HCT116 (cell line): ENCODE measurements around the gene SLC46A1. TPM values are rescaled to one million over a fixed set of nuclear protein-coding genes. Genes with fewer than 3 reads are reported as not detected.
A peak's percentile ranks its signal among the peaks of the same experiment; 100 is the strongest.

Experiments used
- ATAC-seq: fragments of 200-7000 bp; cut with Tn5 transposase; 2 replicates; pipeline ENCODE4 v1.9.1; 2020; ENCODE audit warnings: mild to moderate bottlenecking, moderate library complexity
- BruUV-seq: library from RNA; stranded (reverse); fragments of 400-500 nt; replicated peaks from 2 replicates; lab custom pipeline; 2021; lab: Mats Ljungman, UMichigan
- CTCF ChIA-PET: fragments of 300-600 bp; sonication (Branson Sonifier 250); formaldehyde crosslinking; loops from one replicate; lab custom pipeline; 2021; ENCODE audit warnings: antibody characterized with exemption; lab: Charles Lee
- POLR2A ChIA-PET: fragments of 300-600, 350-600 bp; sonication (Branson Sonifier 250); formaldehyde crosslinking; loops from one replicate; lab custom pipeline; 2021; ENCODE audit warnings: antibody characterized with exemption; lab: Charles Lee
- RAD21 ChIA-PET, 2 experiments: fragments of 300-600 bp; sonication (Branson Sonifier 250); formaldehyde crosslinking; loops; one replicate each; lab custom pipeline; 2023; ENCODE audit warnings: low total read pairs in 2 of 2; ENCODE audit not compliant: uncharacterized antibody in 2 of 2, unreplicated experiment in 2 of 2, low non-redundant PET in 1 of 2; lab: Charles Lee
- DNase-seq: peaks from one replicate; pipeline ENCODE4 v3.0.0-alpha.2; 2010; ENCODE audit warnings: low read depth, low spot score
- H2AFZ ChIP-seq: fragments of 200-600 bp; shearing (Covaris generic), sonication (generic); 2 replicates; pipeline ENCODE4 v1.6.1; 2017; ENCODE audit warnings: low read depth, mixed run types, mixed read lengths, antibody characterized with exemption, low read length; ENCODE audit not compliant: poor library complexity, severe bottlenecking
- H3K27ac ChIP-seq: 2 replicates; pipeline ENCODE4 v1.5.1; 2012; ENCODE audit warnings: low read depth, low read length
- H3K27me3 ChIP-seq: fragments of 200-600 bp; sonication (generic); 2 replicates; pipeline ENCODE4 v1.6.1; 2016; ENCODE audit warnings: mixed run types, low read length, mixed read lengths; ENCODE audit not compliant: insufficient read depth
- H3K36me3 ChIP-seq, 2 experiments: fragments of 200-500 bp in 1 of 2; fragments of 200-600 bp in 1 of 2; sonication (Bioruptor generic) in 1 of 2; sonication (generic) in 1 of 2; 2 replicates each; pipeline versions ENCODE4 v1.5.1 to v1.6.1; 2014 to 2016; ENCODE audit warnings: low read length in 2 of 2, inconsistent platforms in 1 of 2, mixed read lengths in 1 of 2, mixed run types in 1 of 2; ENCODE audit not compliant: insufficient read depth in 2 of 2, control insufficient read depth in 1 of 2
- H3K4me1 ChIP-seq, 2 experiments: fragments of 200-600 bp in 1 of 2; sonication (generic) in 1 of 2; 2 replicates each; pipeline versions ENCODE4 v1.5.1 to v1.6.1; 2012 to 2017; ENCODE audit warnings: low read length in 2 of 2, inconsistent platforms in 1 of 2, mild to moderate bottlenecking in 1 of 2, mixed read lengths in 1 of 2, mixed run types in 1 of 2, moderate library complexity in 1 of 2; ENCODE audit not compliant: insufficient read depth in 2 of 2, control insufficient read depth in 1 of 2
- H3K4me2 ChIP-seq: fragments of 200-600 bp; sonication (generic); 2 replicates; pipeline ENCODE4 v1.6.1; 2017; ENCODE audit warnings: mixed run types, low read length, mixed read lengths
- H3K4me3 ChIP-seq, 2 experiments: fragments of 200-600 bp in 1 of 2; sonication (generic) in 1 of 2; replicated peaks in 1 of 2; 2 replicates each; pipeline ENCODE4 v1.5.1; 2011 to 2016; ENCODE audit warnings: low read length in 2 of 2, control low read depth in 1 of 2, low read depth in 1 of 2, mild to moderate bottlenecking in 1 of 2, mixed read lengths in 1 of 2, mixed run types in 1 of 2
- H3K79me2 ChIP-seq: fragments of 200-600 bp; sonication (generic); 2 replicates; pipeline ENCODE4 v1.6.1; 2017; ENCODE audit warnings: mild to moderate bottlenecking, mixed run types, low read length, moderate library complexity, mixed read lengths; ENCODE audit not compliant: insufficient read depth
- H3K9ac ChIP-seq: fragments of 200-600 bp; sonication (generic); 2 replicates; pipeline ENCODE4 v1.6.1; 2016; ENCODE audit warnings: low read length, mixed read lengths
- H3K9me2 ChIP-seq: fragments of 200-600 bp; sonication (generic), shearing (Covaris generic); 2 replicates; pipeline ENCODE4 v1.6.1; 2017; ENCODE audit warnings: mixed run types, mild to moderate bottlenecking, moderate library complexity; ENCODE audit not compliant: insufficient read depth
- H3K9me3 ChIP-seq, 2 experiments: fragments of 200-500 bp in 1 of 2; fragments of 200-600 bp in 1 of 2; sonication (Bioruptor generic) in 1 of 2; sonication (generic) in 1 of 2; 2 replicates each; pipeline ENCODE4 v1.6.1; 2014 to 2017; ENCODE audit warnings: low read length in 2 of 2, mixed read lengths in 2 of 2, inconsistent platforms in 1 of 2, low read depth in 1 of 2, mild to moderate bottlenecking in 1 of 2, mixed run types in 1 of 2, moderate library complexity in 1 of 2; ENCODE audit not compliant: control insufficient read depth in 1 of 2, insufficient read depth in 1 of 2
- H4K20me1 ChIP-seq: fragments of 200-600 bp; sonication (generic), shearing (Covaris generic); 2 replicates; pipeline ENCODE4 v1.6.1; 2017; ENCODE audit warnings: mixed run types, mild to moderate bottlenecking, moderate library complexity; ENCODE audit not compliant: insufficient read depth
- CTCF ChIP-seq, 3 experiments: fragments of 200-600 bp in 1 of 3; sonication (generic) in 1 of 3; IDR thresholded peaks in 2 of 3; conservative IDR thresholded peaks in 1 of 3; 2 replicates each; pipeline ENCODE4 v1.5.1; 2012 to 2017; ENCODE audit warnings: low read depth in 2 of 3, low read length in 2 of 3, antibody characterized with exemption in 1 of 3, borderline replicate concordance in 1 of 3, control low read depth in 1 of 3, mild to moderate bottlenecking in 1 of 3, mixed read lengths in 1 of 3, mixed run types in 1 of 3, moderate library complexity in 1 of 3; ENCODE audit not compliant: insufficient read depth in 1 of 3
- EGR1 ChIP-seq: IDR thresholded peaks from 2 replicates; pipeline ENCODE4 v1.6.1; 2012; ENCODE audit warnings: low read depth
- MAX ChIP-seq: IDR thresholded peaks from 2 replicates; pipeline ENCODE4 v1.6.1; 2012
- POLR2AphosphoS5 ChIP-seq: IDR thresholded peaks from 2 replicates; pipeline ENCODE4 v1.6.1; 2011; ENCODE audit warnings: mild to moderate bottlenecking, low read depth, low read length, moderate library complexity
- SP1 ChIP-seq: IDR thresholded peaks from 2 replicates; pipeline ENCODE4 v1.6.1; 2012; ENCODE audit warnings: low read depth
- ZFX ChIP-seq: fragments of 450-650 bp; IDR thresholded peaks from 2 replicates; pipeline ENCODE4 v1.6.1; 2017
- intact Hi-C: fragments of 100-400 bp; cut with micrococcal nuclease; formaldehyde crosslinking; loops from 2 replicates; pipeline ENCODE4 v1.10.0; 2022
- total RNA-seq: library from RNA; stranded (reverse); gene quantifications from one replicate; pipeline ENCODE4 v1.2.1, GENCODE V29; 2021; ENCODE audit not compliant: unreplicated experiment

The SLC46A1 gene
- total RNA-seq, 1 experiment from 2014 or later: 17.8 TPM

GRCh38 chr17:28407130-28407973 lies 1.3 kb upstream of the SLC46A1 start:
- no peaks in the 10 kb centered on the region for H3K9me3 ChIP-seq
- POLR2A ChIA-PET: interaction anchor here (1.8 kb wide), 1 partner anchor 9 kb away, joined by 4 read pairs; no protein-coding TSS in a partner anchor
- peaks cover 4 to 26% of the 10 kb centered on the region in 2 experiments; a peak in 3 of 4 replicates for H3K4me1 ChIP-seq
- no peak for DNase-seq
- BruUV-seq: no TSS peak
- no peaks in the 10 kb centered on the region for H3K9me2 ChIP-seq
- no peaks in the 10 kb centered on the region for H4K20me1 ChIP-seq
- H3K79me2 ChIP-seq: peaks cover 12% of the 10 kb centered on the region; the same call in 1 of the 2 replicates
- TF ChIP-seq ZFX (no peak), EGR1 (no peak), CTCF (IDR thresholded peaks at IDR 0.05 in 2 of 3, conservative IDR thresholded peaks at IDR 0.05 in 1 of 3; ENCODE audit: borderline replicate concordance in 1 of 3, insufficient read depth in 1 of 3, low read depth in 2 of 3, low read length in 2 of 3) (peak in 1 of 3 experiments; percentile 16; a peak in 1 of 6 replicates)
- peaks cover 10 to 11% of the 10 kb centered on the region in 2 experiments; a peak in 2 of 4 replicates for H3K36me3 ChIP-seq
- no peak overlapping the region for H2AFZ ChIP-seq
- no peak overlapping the region for H3K4me3 ChIP-seq
- intact Hi-C loops: no loop called here
- CTCF ChIA-PET: interaction anchor here (3.2 kb wide), 1 partner anchor 10 kb away, joined by 20 read pairs; no protein-coding TSS in a partner anchor
- ATAC-seq: no peak
- RAD21 ChIA-PET: no interaction called here
- 0 out of 2 replicates have a peak overlapping the region, but pooled peaks have one; percentile 7 for H3K4me2 ChIP-seq
- no peaks in the 10 kb centered on the region for H3K27me3 ChIP-seq
- no peak overlapping the region for H3K27ac ChIP-seq
- H3K9ac ChIP-seq: no peak overlapping the region

DNA sequence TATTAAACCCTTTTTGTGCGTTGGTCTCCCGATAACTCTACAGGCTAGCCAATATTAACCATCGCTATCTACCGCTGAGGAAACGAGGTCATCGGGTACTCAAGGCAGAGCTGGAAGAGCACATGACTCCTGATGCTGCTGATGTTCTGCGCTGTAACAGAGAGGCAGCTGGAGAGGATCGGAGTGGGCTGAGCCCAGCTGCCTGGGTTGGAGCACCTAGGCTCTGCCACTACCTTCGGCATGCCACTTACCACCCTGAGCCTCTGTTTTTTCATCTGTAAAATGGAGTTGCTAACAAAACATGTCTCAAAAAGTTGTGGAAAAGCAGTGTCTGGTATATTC lies 432 bp upstream of the SLC46A1 start:
- intact Hi-C loops: no loop called here
- DNase-seq: no peak
- Histone ChIP-seq H3K27me3 (no peaks in the 10 kb centered on the region), H3K4me2 (peak overlapping the region; percentile 91), H3K9me2 (no peaks in the 10 kb centered on the region), H3K36me3 (peaks cover 14 to 16% of the 10 kb centered on the region in 2 experiments; a peak in 3 of 4 replicates), H4K20me1 (no peaks in the 10 kb centered on the region), H3K27ac (no peak overlapping the region; the same call in 1 of the 2 replicates), H3K9ac (peak overlapping the region; percentile 74), H3K79me2 (peaks cover 12% of the 10 kb centered on the region; the same call in 1 of the 2 replicates), H3K4me1 (peaks cover 4 to 26% of the 10 kb centered on the region in 2 experiments; a peak in 3 of 4 replicates), H3K9me3 (no peaks in the 10 kb centered on the region), H2AFZ (peak overlapping the region; percentile 57), H3K4me3 (peak overlapping the region; percentile 73 to 89)
- ChIA-PET POLR2A (interaction anchor here (1.8 kb wide), 1 partner anchor 10 kb away, joined by 4 read pairs; no protein-coding TSS in a partner anchor), CTCF (interaction anchor here (3.2 kb wide), 1 partner anchor 11 kb away, joined by 20 read pairs; no protein-coding TSS in a partner anchor), RAD21 (interaction anchor here in 1 of 2 experiments (0.5 kb wide), 1 partner anchor 13 kb away, joined by 3 read pairs; no protein-coding TSS in a partner anchor)
- TSS peak; percentile 62 for BruUV-seq
- no peak for TF ChIP-seq EGR1
- TF ChIP-seq POLR2AphosphoS5: no peak
- TF ChIP-seq MAX: no peak
- no peak for TF ChIP-seq SP1
- ATAC-seq: no peak; the same call in 1 of the 2 replicates
